ENCODE data around the gene C2CD3. TPM values are rescaled to one million over a fixed set of nuclear protein-coding genes. Genes with fewer than 3 reads are reported as not detected.

Gene C2CD3
- total RNA-seq, 2 experiments from 2014 or later, result 31.9 to 35.1 TPM

DNA sequence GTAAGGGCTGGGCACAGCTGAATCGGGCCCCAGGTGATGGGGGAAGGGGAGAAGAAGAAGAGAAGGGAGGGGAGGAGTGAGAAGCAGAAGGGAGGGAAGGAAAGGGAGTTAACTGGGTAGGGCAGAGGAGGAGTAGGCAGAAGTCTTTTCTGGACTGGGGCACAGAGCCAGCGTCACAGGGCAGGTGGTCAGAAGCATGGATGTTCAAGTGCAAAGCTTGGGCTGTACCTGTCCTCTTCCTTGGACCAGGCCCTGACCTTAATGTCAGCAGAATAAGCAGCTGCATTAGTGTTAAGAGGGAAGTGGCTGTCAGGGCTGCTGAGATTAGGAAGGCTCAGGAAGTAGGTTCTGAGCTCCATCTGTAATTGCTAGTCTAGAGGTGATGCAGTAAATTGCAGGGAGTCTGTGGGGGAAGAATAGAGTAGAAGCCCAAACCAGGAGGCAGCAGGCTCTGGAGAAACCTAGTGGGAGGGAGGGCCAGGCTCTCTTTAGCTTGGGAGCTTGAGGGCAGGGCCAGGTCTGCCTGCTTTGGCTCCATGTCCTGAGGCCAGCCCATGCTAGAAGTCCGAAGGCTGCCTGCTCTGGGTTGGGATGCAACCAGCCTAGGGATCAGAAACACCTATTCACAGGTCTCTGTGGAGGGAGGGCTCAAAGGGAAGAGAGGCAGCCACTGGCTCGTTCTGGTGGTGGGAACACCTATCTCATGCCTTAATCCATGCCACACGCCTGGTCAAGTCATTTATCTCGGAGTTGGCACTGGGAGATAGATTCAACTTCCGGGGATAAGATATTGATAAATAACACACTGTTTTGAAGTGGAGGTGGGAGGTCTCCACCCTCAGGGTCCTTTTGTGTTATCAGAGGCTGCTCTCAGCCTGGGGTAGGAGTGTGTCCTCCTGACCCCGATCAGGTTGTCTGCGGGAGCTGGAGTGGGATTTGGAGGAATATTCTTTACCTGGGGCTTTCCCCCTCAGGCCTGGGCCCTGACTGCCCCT, 160.2 kb downstream of the C2CD3 start:
- H3K27ac ChIP-seq (ENCODE audit: low read depth in 1 of 2, low read length in 2 of 2), result peak overlapping the region; percentile 55 to 58
- Mint-ChIP-seq H3K9me3 (no peaks in the 10 kb centered on the region), H3K4me1 (ENCODE audit: low read depth) (peaks cover 92% of the 10 kb centered on the region), H3K27me3 (no peaks in the 10 kb centered on the region), H3K4me3 (peak overlapping the region; percentile 34), H3K27ac (peak overlapping the region; percentile 92), H3K36me3 (ENCODE audit: low read depth) (peaks cover 2% of the 10 kb centered on the region)
- no peaks in the 10 kb centered on the region for H3K27me3 ChIP-seq (ENCODE audit: control insufficient read depth in 1 of 2, insufficient read depth in 2 of 2, low read length in 2 of 2)
- peak in 1 of 14 experiments; percentile 23 for DNase-seq
- peaks cover 100% of the 10 kb centered on the region for H3K4me1 ChIP-seq (ENCODE audit: insufficient read depth, low read length)
- H3K9me3 ChIP-seq (ENCODE audit: control insufficient read depth in 1 of 2, insufficient read depth in 1 of 2, low read length in 2 of 2), result no peaks in the 10 kb centered on the region
- H3K4me3 ChIP-seq (ENCODE audit: low read length), result no peak overlapping the region
- CTCF ChIA-PET, result interaction anchor here (1.7 to 2.0 kb wide), 2 partner anchors 30 kb away, joined by 5 to 10 read pairs; no protein-coding TSS in a partner anchor
- POLR2A ChIA-PET, result interaction anchor here (0.6 to 11.8 kb wide), 7 partner anchors 9 to 1459 kb away, joined by 3 to 111 read pairs (median 7); partner anchors contain the start of gene UCP2
- peak; percentile 24 for ATAC-seq (ENCODE audit: poor library complexity)
- TF ChIP-seq CTCF (IDR thresholded peaks at IDR 0.05), result no peak
- intact Hi-C loops (cut with DNase I, micrococcal nuclease), result loop anchor here in 1 of 2 experiments (2.0 kb wide), 1 partner anchor 16 kb away; no protein-coding TSS in a partner anchor
- H3K36me3 ChIP-seq (ENCODE audit: insufficient read depth, low read length), result no peaks in the 10 kb centered on the region

DNA sequence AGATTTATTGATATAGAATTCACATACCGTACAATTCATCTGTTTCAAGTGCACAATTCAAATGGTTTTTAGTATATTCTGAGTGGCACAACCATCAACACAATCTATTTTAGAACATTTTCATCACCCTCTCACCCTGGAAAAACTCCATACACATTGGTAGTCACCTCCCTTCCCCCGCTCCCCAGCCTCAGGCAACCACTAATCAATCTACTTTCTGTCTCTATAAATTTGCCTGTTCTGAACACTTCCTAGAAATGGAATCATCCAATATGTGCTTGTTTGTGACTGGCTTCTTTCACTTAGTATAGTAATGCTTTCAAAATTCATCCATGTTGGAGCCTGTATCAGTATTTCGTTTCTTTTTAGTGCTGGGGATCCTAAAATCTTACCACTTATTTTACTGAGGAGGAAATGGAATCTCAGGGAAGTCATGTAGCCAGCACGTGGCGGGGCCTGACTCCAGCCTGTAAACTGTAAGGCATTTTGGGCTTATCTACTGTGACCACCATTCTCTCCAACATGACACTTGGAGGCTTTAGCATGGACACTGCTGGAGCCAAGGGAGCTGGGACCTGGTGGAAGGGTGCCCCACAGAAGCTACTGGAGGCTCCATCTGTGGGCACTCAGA, 161.0 kb downstream of the C2CD3 start:
- Mint-ChIP-seq H3K36me3 (ENCODE audit: low read depth) (peaks cover 5% of the 10 kb centered on the region), H3K9me3 (no peaks in the 10 kb centered on the region), H3K27ac (peak overlapping the region; percentile 92), H3K27me3 (no peaks in the 10 kb centered on the region), H3K4me1 (ENCODE audit: low read depth) (peaks cover 92% of the 10 kb centered on the region), H3K4me3 (peak overlapping the region; percentile 0)
- ChIA-PET CTCF (interaction anchor here (2.0 kb wide), 1 partner anchor 29 kb away, joined by 5 read pairs; no protein-coding TSS in a partner anchor), POLR2A (interaction anchor here (0.6 to 11.8 kb wide), 6 partner anchors 9 to 1460 kb away, joined by 3 to 111 read pairs (median 8); partner anchors contain the start of gene UCP2)
- no peak for TF ChIP-seq CTCF (IDR thresholded peaks at IDR 0.05)
- ATAC-seq (ENCODE audit: poor library complexity) (no peak), DNase-seq (no peak)
- no peak overlapping the region for H3K4me3 ChIP-seq (ENCODE audit: low read length)
- peaks cover 100% of the 10 kb centered on the region for H3K4me1 ChIP-seq (ENCODE audit: insufficient read depth, low read length)
- H3K27ac ChIP-seq (ENCODE audit: low read depth in 1 of 2, low read length in 2 of 2), result no peak overlapping the region
- no peaks in the 10 kb centered on the region for H3K27me3 ChIP-seq (ENCODE audit: control insufficient read depth in 1 of 2, insufficient read depth in 2 of 2, low read length in 2 of 2)
- no peaks in the 10 kb centered on the region for H3K36me3 ChIP-seq (ENCODE audit: insufficient read depth, low read length)
- intact Hi-C loops (cut with DNase I, micrococcal nuclease), result loop anchor here in 1 of 2 experiments (2.0 kb wide), 1 partner anchor 15 kb away; no protein-coding TSS in a partner anchor
- no peaks in the 10 kb centered on the region for H3K9me3 ChIP-seq (ENCODE audit: control insufficient read depth in 1 of 2, insufficient read depth in 1 of 2, low read length in 2 of 2)

DNA sequence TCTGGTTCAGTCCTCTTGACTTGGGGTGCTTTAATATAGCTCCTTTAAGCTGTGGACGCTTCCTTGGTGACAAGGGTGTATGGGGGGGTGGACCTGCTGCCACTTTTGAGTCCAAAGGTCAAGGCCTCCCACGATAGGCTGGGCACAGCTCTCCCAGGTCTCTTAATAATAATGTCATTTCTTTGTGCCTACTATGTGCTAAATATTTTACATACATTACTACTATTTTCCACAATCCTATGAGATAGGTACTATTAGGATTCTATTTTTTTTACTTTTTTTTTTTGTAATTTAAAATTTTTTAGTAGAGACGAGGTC, 161.6 kb downstream of the C2CD3 start:
- CTCF ChIA-PET, result interaction anchor here (2.0 kb wide), 1 partner anchor 29 kb away, joined by 5 read pairs; no protein-coding TSS in a partner anchor
- no peak for DNase-seq
- no peak overlapping the region for H3K4me3 ChIP-seq (ENCODE audit: low read length)
- H3K4me1 Mint-ChIP-seq (ENCODE audit: low read depth), result peaks cover 92% of the 10 kb centered on the region
- no peak for TF ChIP-seq CTCF (IDR thresholded peaks at IDR 0.05)
- no peak for ATAC-seq (ENCODE audit: poor library complexity)
- H3K36me3 Mint-ChIP-seq (ENCODE audit: low read depth), result peaks cover 5% of the 10 kb centered on the region
- peak overlapping the region; percentile 92 for H3K27ac Mint-ChIP-seq
- H3K9me3 Mint-ChIP-seq, result no peaks in the 10 kb centered on the region
- peaks cover 100% of the 10 kb centered on the region for H3K4me1 ChIP-seq (ENCODE audit: insufficient read depth, low read length)
- POLR2A ChIA-PET, result interaction anchor here (1.7 to 2.2 kb wide), 3 partner anchors 14 to 36 kb away, joined by 9 to 11 read pairs (median 10); no protein-coding TSS in a partner anchor
- no peaks in the 10 kb centered on the region for H3K27me3 ChIP-seq (ENCODE audit: control insufficient read depth in 1 of 2, insufficient read depth in 2 of 2, low read length in 2 of 2)
- intact Hi-C loops (cut with DNase I, micrococcal nuclease), result no loop called here
- no peaks in the 10 kb centered on the region for H3K27me3 Mint-ChIP-seq
- no peaks in the 10 kb centered on the region for H3K36me3 ChIP-seq (ENCODE audit: insufficient read depth, low read length)
- H3K4me3 Mint-ChIP-seq, result no peak overlapping the region
- peak overlapping the region in 1 of 2 donors; percentile 26 for H3K27ac ChIP-seq (ENCODE audit: low read depth in 1 of 2, low read length in 2 of 2)
- no peaks in the 10 kb centered on the region for H3K9me3 ChIP-seq (ENCODE audit: control insufficient read depth in 1 of 2, insufficient read depth in 1 of 2, low read length in 2 of 2)
